C4-2B (cell line): ENCODE results near the gene CHSY3.

Experiments used
- H3K27ac ChIP-seq: fragments of 450-650 bp; 2 replicates; pipeline ENCODE4 v1.5.1; 2017
- ZFX ChIP-seq: fragments of 450-650 bp; IDR thresholded peaks from 2 replicates; pipeline ENCODE4 v1.6.1; 2017
- TF ChIP-seq, protein P1 (sequence below): fragments of 450-650 bp; conservative IDR thresholded peaks from 2 replicates; pipeline ENCODE4 v1.5.1; 2017; ENCODE audit warnings: mild to moderate bottlenecking

CHSY3 gene

DNA sequence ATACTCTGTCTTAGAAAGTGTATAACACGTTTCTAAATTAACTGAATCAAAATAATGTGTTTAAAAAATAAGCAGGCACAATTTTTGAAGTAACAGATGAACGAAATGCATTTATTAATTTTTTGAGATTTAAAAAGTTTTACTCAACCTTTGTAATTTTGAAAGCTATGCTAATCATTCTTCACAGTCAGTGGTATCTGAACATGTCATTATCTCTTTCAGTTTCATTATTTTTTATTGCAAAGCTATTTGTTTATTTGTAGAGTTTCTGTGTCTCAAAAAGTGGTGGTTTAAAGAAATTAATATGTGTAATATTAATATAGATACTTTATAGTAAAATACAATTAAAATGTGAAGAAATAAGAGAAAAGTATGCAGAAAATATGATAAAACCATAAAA lies 11.2 kb downstream of the CHSY3 start:
- no peak overlapping the region for H3K27ac ChIP-seq
- TF ChIP-seq ZFX: no peak
- TF ChIP-seq, protein P1, sequence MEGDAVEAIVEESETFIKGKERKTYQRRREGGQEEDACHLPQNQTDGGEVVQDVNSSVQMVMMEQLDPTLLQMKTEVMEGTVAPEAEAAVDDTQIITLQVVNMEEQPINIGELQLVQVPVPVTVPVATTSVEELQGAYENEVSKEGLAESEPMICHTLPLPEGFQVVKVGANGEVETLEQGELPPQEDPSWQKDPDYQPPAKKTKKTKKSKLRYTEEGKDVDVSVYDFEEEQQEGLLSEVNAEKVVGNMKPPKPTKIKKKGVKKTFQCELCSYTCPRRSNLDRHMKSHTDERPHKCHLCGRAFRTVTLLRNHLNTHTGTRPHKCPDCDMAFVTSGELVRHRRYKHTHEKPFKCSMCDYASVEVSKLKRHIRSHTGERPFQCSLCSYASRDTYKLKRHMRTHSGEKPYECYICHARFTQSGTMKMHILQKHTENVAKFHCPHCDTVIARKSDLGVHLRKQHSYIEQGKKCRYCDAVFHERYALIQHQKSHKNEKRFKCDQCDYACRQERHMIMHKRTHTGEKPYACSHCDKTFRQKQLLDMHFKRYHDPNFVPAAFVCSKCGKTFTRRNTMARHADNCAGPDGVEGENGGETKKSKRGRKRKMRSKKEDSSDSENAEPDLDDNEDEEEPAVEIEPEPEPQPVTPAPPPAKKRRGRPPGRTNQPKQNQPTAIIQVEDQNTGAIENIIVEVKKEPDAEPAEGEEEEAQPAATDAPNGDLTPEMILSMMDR: no peak

DNA sequence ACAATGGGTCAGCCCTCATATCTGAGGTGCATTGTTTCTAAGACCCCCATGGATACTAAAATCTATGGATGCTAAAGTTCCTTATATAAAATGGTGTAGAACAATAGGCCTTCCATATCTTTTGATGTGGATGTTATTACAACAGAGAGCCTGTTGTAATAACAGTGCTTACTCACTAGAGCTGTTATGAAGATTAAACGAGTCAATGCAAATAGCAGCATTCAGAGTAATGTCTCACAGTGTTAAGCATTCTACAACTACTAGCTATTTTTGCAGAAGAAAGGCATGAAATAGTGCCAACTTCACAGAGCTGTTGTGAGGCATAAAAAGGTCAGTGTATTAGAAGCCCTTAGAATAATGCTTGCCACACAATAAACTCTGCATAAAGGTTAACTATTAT lies 13.0 kb downstream of the CHSY3 start:
- no peak overlapping the region for H3K27ac ChIP-seq

DNA sequence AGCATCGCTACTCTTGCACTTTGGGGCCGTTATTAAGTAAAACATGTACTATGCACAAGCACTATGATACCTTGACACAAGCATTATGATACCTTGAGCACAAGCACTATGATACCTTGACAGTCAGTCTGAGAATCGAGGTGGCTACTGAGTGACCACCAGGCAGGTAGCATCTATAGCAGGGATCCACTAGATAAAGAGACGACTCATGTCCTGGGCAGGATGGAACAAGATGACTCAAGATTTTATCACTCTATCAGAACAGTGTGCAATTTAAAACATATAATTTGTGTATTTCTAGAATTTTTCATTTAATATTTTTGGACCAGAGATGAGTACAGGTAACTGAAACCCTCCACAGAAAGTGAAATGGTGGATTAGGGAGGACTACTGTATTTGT lies 16.9 kb downstream of the CHSY3 start:
- TF ChIP-seq, protein P1: no peak
- H3K27ac ChIP-seq: no peak overlapping the region

More for the DNA sequence above, 13.0 kb downstream of the CHSY3 start:
- TF ChIP-seq ZFX: no peak
- TF ChIP-seq, protein P1: no peak

DNA sequence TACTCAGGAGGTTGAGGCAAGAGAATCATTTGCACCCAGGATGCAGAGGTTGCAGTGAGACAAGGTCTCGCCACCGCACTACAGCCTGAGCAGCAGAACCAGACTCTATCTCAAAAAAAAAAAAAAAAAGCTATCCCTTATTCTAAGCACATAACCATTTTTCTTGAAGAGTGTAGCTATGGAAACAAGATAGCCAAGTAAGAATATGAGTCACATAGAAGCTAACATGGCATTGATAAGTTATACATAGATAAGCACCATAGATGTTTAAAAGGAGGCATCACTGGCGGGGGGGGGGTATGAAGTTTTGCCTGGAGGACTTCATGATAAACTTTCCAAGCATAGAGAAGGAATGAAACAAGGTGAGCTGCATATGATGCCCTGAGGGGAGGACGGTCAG lies 26.0 kb downstream of the CHSY3 start:
- no peak overlapping the region for H3K27ac ChIP-seq
- no peak for TF ChIP-seq ZFX
- TF ChIP-seq, protein P1: no peak

DNA sequence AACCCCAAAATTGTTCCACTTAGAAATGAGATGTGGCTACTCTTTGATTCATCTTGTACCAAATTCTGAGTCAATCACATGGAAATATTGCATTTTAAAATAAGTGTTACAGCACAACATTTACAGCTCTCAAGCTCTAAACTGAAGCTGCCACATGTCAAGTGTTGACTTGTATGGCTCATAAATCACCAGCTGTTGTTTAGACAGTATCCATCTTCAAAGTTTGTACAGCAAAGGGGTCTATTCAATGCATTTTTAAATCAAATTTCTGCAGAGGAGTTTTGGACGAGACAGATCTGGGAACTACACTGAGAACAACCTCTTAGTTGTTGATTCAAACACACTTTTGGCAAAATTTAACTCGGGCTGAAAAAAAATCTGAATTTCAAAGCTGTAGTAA lies 31.4 kb downstream of the CHSY3 start:
- no peak for TF ChIP-seq ZFX
- H3K27ac ChIP-seq: no peak overlapping the region

DNA sequence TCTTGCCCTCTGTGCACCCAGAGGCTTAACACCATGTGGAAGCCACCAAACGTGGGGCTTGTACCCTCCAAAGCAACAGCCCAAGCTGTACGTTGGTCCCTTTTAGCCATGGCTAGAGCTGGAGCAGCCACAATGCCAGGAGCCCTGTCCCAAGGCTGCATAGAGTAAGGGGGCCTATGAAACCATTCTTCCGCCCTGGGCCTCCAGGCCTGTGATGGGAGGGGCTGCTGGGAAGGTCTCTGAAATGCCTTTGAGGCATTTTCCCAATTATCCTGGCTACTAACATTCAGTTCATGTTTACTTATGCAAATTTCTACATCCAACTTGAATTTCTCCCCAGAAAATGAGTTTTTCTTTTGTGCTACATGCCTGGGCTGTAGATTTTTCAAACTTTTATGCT lies 33.8 kb downstream of the CHSY3 start:
- TF ChIP-seq, protein P1: no peak
- no peak for TF ChIP-seq ZFX
- H3K27ac ChIP-seq: no peak overlapping the region

DNA sequence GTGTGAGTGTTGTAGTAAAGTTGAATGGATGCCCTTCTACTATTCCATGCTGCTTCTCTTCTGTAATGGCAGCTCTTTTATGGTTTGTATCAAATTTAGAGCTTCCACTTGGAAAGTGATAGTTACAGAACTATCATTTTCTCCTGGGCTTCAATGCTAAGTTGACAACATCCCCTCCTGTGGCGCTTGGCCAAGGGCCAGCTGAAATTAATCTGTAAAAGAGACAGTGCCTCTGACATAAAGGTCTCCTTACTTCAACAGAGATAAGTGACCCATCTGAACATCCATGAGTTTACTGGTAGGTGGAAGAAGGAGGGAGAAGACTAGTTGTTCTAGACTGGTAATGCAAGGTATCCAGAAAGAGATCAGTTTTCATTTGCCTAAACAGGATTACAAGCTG lies 39.7 kb downstream of the CHSY3 start:
- H3K27ac ChIP-seq: no peak overlapping the region
- TF ChIP-seq, protein P1: no peak
- no peak for TF ChIP-seq ZFX

DNA sequence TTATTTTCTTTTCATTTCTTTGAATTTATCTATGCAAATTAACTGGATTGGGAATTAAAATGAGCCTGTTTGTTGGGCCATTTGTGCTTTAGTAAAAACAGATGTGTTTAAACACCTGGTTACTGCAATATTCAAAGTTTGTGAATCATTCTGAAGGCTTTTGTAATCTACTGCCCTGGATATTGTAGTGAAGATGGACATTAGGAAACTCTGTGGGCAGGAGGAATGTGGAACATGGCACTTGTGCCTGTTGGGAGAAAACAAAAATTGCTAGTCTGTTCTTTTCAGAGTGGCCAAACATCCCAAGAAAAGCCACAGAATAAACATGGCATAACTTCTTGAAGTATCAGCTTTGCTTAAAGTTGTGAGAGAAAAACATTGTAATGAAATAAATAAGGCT lies 40.8 kb downstream of the CHSY3 start:
- TF ChIP-seq, protein P1: no peak
- no peak for TF ChIP-seq ZFX

More for the DNA sequence above, 40.8 kb downstream of the CHSY3 start:
- no peak overlapping the region for H3K27ac ChIP-seq
